SK-N-SH (cell line): ENCODE data around the gene CCM2. TPM values are rescaled to one million over a fixed set of nuclear protein-coding genes. Genes with fewer than 3 reads are reported as not detected.

Source experiments
- CTCF ChIA-PET: fragments of 300-600, 350-600 bp; formaldehyde crosslinking; extraction: SDS; loops from one replicate; lab custom pipeline; 2021; lab: Yijun Ruan, JAX
- POLR2A ChIA-PET: fragments of 350-600 bp; sonication (Branson Sonifier 250); formaldehyde crosslinking; extraction: SDS; loops from one replicate; lab custom pipeline; 2020; ENCODE audit warnings: antibody characterized with exemption, inconsistent platforms; lab: Yijun Ruan, JAX
- DNase-seq: peaks from one replicate; pipeline ENCODE4 v3.0.0; 2012
- H2AFZ ChIP-seq: fragments of 200-600 bp; sonication (generic); 2 replicates; pipeline ENCODE4 v1.8.1; 2016; ENCODE audit warnings: antibody characterized with exemption, mild to moderate bottlenecking, low read depth
- H3F3A ChIP-seq: fragments of 200-600 bp; sonication (generic); replicated peaks from 2 replicates; pipeline ENCODE3; 2016; ENCODE audit warnings: antibody characterized with exemption, mild to moderate bottlenecking; ENCODE audit not compliant: insufficient read depth
- H3K27ac ChIP-seq, 2 experiments: fragments of 200-500 bp in 1 of 2; fragments of 200-600 bp in 1 of 2; sonication (Bioruptor generic) in 1 of 2; sonication (generic), shearing (Covaris generic) in 1 of 2; 2 replicates each; pipeline versions ENCODE4 v1.5.1 to v1.6.1; 2014 to 2016; ENCODE audit warnings: low read depth in 2 of 2, inconsistent platforms in 1 of 2, low read length in 1 of 2, mild to moderate bottlenecking in 1 of 2, mixed read lengths in 1 of 2
- H3K27me3 ChIP-seq: fragments of 200-600 bp; sonication (generic), shearing (Covaris generic); 2 replicates; pipeline ENCODE4 v1.6.1; 2016; ENCODE audit warnings: mixed run types; ENCODE audit not compliant: insufficient read depth
- H3K36me3 ChIP-seq, 2 experiments: fragments of 200-500 bp in 1 of 2; fragments of 200-600 bp in 1 of 2; sonication (Bioruptor generic) in 1 of 2; sonication (generic) in 1 of 2; replicated peaks in 1 of 2; 2 replicates each; pipeline versions ENCODE3 to v1.5.1; 2014 to 2016; ENCODE audit warnings: low read length in 1 of 2, mild to moderate bottlenecking in 1 of 2; ENCODE audit not compliant: insufficient read depth in 2 of 2, control insufficient read depth in 1 of 2
- H3K4me1 ChIP-seq, 2 experiments: fragments of 200-500 bp in 1 of 2; fragments of 200-600 bp in 1 of 2; sonication (Bioruptor generic) in 1 of 2; sonication (generic), shearing (Covaris generic) in 1 of 2; 2 replicates each; pipeline versions ENCODE4 v1.5.1 to v1.6.1; 2014 to 2016; ENCODE audit warnings: low read depth in 1 of 2, low read length in 1 of 2, mixed run types in 1 of 2; ENCODE audit not compliant: insufficient read depth in 2 of 2, control insufficient read depth in 1 of 2
- H3K4me2 ChIP-seq: fragments of 200-600 bp; sonication (generic), shearing (Covaris generic); 2 replicates; pipeline ENCODE4 v1.6.1; 2017; ENCODE audit warnings: mixed run types
- H3K4me3 ChIP-seq, 2 experiments: fragments of 200-500 bp in 1 of 2; fragments of 200-600 bp in 1 of 2; sonication (Bioruptor generic) in 1 of 2; sonication (generic), shearing (Covaris generic) in 1 of 2; 2 replicates each; pipeline versions ENCODE4 v1.5.1 to v1.8.1; 2014 to 2016; ENCODE audit warnings: low read depth in 2 of 2, inconsistent platforms in 1 of 2, low read length in 1 of 2, mild to moderate bottlenecking in 1 of 2, mixed read lengths in 1 of 2, moderate library complexity in 1 of 2
- H3K79me2 ChIP-seq: fragments of 200-600 bp; sonication (generic); 2 replicates; pipeline ENCODE4 v1.8.1; 2017; ENCODE audit warnings: mild to moderate bottlenecking; ENCODE audit not compliant: insufficient read depth
- H3K9ac ChIP-seq: fragments of 200-600 bp; sonication (generic); 2 replicates; pipeline ENCODE4 v1.6.1; 2017; ENCODE audit warnings: mixed run types
- H3K9me2 ChIP-seq: fragments of 200-600 bp; sonication (generic); 2 replicates; pipeline ENCODE4 v1.6.1; 2017; ENCODE audit warnings: mixed run types
- H3K9me3 ChIP-seq: fragments of 200-600 bp; sonication (generic); 2 replicates; pipeline ENCODE4 v1.6.1; 2017; ENCODE audit warnings: mixed run types, mild to moderate bottlenecking, moderate library complexity
- H4K20me1 ChIP-seq: fragments of 200-600 bp; sonication (generic); 2 replicates; pipeline ENCODE4 v1.6.1; 2017; ENCODE audit warnings: mild to moderate bottlenecking, mixed run types; ENCODE audit not compliant: insufficient read depth
- ELF1 ChIP-seq: IDR thresholded peaks from 2 replicates; pipeline ENCODE4 v1.4.0; 2012
- FOXJ3 ChIP-seq: sonication (generic); formaldehyde crosslinking; IDR thresholded peaks from 2 replicates; pipeline ENCODE4 v1.5.1; 2020; ENCODE audit warnings: mild to moderate bottlenecking, missing genetic modification reagents
- FOXM1 ChIP-seq: IDR thresholded peaks from 2 replicates; pipeline ENCODE4 v1.4.0; 2012; ENCODE audit warnings: low read depth, mild to moderate bottlenecking
- MEF2A ChIP-seq: IDR thresholded peaks from 2 replicates; pipeline ENCODE4 v1.4.0; 2012; ENCODE audit warnings: low read depth, borderline replicate concordance
- RAD21 ChIP-seq: IDR thresholded peaks from 2 replicates; pipeline ENCODE4 v1.6.1; 2012; ENCODE audit warnings: mild to moderate bottlenecking, low read length
- REST ChIP-seq: IDR thresholded peaks from 2 replicates; pipeline ENCODE4 v1.6.1; 2012; ENCODE audit warnings: mild to moderate bottlenecking, low read depth, low read length, moderate library complexity
- SMC3 ChIP-seq: IDR thresholded peaks from 2 replicates; pipeline ENCODE4 v1.6.1; 2012; ENCODE audit warnings: low read depth, low read length, improper control_type of control experiment
- TEAD4 ChIP-seq: IDR thresholded peaks from 2 replicates; pipeline ENCODE4 v1.4.0; 2012; ENCODE audit warnings: mild to moderate bottlenecking, borderline replicate concordance; ENCODE audit not compliant: insufficient read depth
- USF2 ChIP-seq: fragments of 150-350 bp; IDR thresholded peaks from 2 replicates; pipeline ENCODE4 v1.6.1; 2017; ENCODE audit warnings: antibody characterized with exemption, low read length, low read depth, borderline replicate concordance
- ZBTB33 ChIP-seq: IDR thresholded peaks from 2 replicates; pipeline ENCODE4 v1.4.0; 2012; ENCODE audit warnings: low read depth, borderline replicate concordance
- WGBS: methylation state at CpG from one replicate; pipeline ENCODE4 v1.1.6; 2017; ENCODE audit warnings: low lambda C conversion rate; 5-methylcytosine and 5-hydroxymethylcytosine counted together
- polyA plus RNA-seq, 3 experiments: library from polyadenylated mRNA; depleted of rRNA; stranded (reverse); fragments of >200 nt; gene quantifications; 2 replicates each; pipeline ENCODE4 v1.2.3, GENCODE V29; 2012

Gene CCM2
- polyA plus RNA-seq, 1 of the 3 experiments (the other 2 are of a cell fraction), result 83.2 TPM

GRCh38 chr7:44964831-44965440, 35.1 kb upstream of the CCM2 start:
- no peaks in the 10 kb centered on the region for H3F3A ChIP-seq
- no peaks in the 10 kb centered on the region for H4K20me1 ChIP-seq
- H3K27me3 ChIP-seq, result no peaks in the 10 kb centered on the region
- no peak overlapping the region for H2AFZ ChIP-seq
- H3K4me2 ChIP-seq, result no peak overlapping the region
- no peaks in the 10 kb centered on the region for H3K4me1 ChIP-seq
- no peaks in the 10 kb centered on the region for H3K9me3 ChIP-seq
- no peaks in the 10 kb centered on the region for H3K79me2 ChIP-seq
- TF ChIP-seq REST (no peak), ZBTB33 (no peak), ELF1 (no peak), MEF2A (no peak), RAD21 (no peak), USF2 (no peak), FOXJ3 (CRISPR knock-in tag) (no peak), SMC3 (no peak), FOXM1 (no peak), TEAD4 (no peak)
- TF ChIP-seq, all 33 proteins: peak for 0
- Histone ChIP-seq H3K27ac (no peak overlapping the region), H3K36me3 (no peaks in the 10 kb centered on the region), H3K9ac (no peak overlapping the region), H3K9me2 (no peaks in the 10 kb centered on the region), H3K4me3 (no peak overlapping the region)
- CTCF ChIA-PET, result interaction anchor here (1.1 to 4.1 kb wide), 8 partner anchors 9 to 373 kb away, joined by 3 to 27 read pairs (median 5); no protein-coding TSS in a partner anchor
- POLR2A ChIA-PET, result no interaction called here
- WGBS, result 58% methylated on average over 6 of the region's 13 CpGs
- DNase-seq, result peak; percentile 47
